Effector memory CD8-positive, alpha-beta T cell (primary cell): ENCODE measurements around the gene HLA-DQA1.
"Not testable (repeated sequence)": the region's sequence is repeated elsewhere in the genome, so short reads cannot be mapped to it uniquely, and the experiment has no call there.

Source experiments
- ATAC-seq: fragments of 150-1000 bp; cut with Tn5 transposase; replicated peaks from 2 replicates; pipeline ENCODE4 v1.10.0; 2021; ENCODE audit warnings: mild to moderate bottlenecking, moderate library complexity
- DNase-seq, 3 experiments: peaks; one replicate each; pipeline ENCODE4 v3.0.0; 2021
- H3K27ac Mint-ChIP-seq, 2 donors: one replicate each; pipeline ENCODE4 v1.8.0; 2022; ENCODE audit warnings: mild to moderate bottlenecking in 2 of 2, mixed read lengths in 2 of 2, moderate library complexity in 2 of 2
- H3K27me3 Mint-ChIP-seq, 2 donors: one replicate each; pipeline ENCODE4 v1.8.0; 2022; ENCODE audit warnings: mixed read lengths in 2 of 2
- H3K36me3 Mint-ChIP-seq: one replicate; pipeline ENCODE4 v1.8.0; 2022; ENCODE audit warnings: mild to moderate bottlenecking, moderate library complexity, mixed read lengths; ENCODE audit not compliant: insufficient read depth
- H3K4me1 Mint-ChIP-seq, 2 donors: one replicate each; pipeline ENCODE4 v1.8.0; 2022; ENCODE audit warnings: low read depth in 2 of 2, mixed read lengths in 2 of 2
- H3K4me3 Mint-ChIP-seq, 2 donors: one replicate each; pipeline ENCODE4 v1.8.0; 2022; ENCODE audit warnings: mild to moderate bottlenecking in 2 of 2, mixed read lengths in 2 of 2, moderate library complexity in 2 of 2
- H3K9me3 Mint-ChIP-seq, 2 donors: one replicate each; pipeline ENCODE4 v1.8.0; 2022; ENCODE audit warnings: mixed read lengths in 2 of 2

HLA-DQA1 gene

DNA sequence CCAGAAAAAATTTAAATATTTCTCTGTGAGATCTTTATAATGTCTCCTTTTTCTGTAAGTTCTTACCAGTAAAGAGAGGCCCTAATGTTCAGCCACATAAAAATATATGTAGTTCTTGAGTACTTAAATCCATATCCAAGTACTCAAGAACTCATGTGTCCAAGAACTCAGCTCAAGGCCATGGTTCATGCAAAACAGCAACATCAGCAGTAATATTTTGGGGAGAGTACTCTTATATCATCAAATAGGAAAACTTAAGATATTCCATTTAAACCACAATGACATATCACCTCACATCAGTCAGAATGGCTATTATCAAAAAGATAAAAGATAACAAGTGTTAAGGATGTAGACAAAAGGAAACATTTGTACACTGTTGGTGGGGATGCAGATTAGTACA is 32.7 kb downstream of the HLA-DQA1 start:
- no peak for ATAC-seq
- no peak for DNase-seq
- peaks cover 0 to 12% of the 10 kb centered on the region in 2 donors for H3K27me3 Mint-ChIP-seq
- peaks cover 24 to 35% of the 10 kb centered on the region in 2 donors for H3K4me1 Mint-ChIP-seq
- no peak overlapping the region for H3K4me3 Mint-ChIP-seq
- peaks cover 19% of the 10 kb centered on the region for H3K36me3 Mint-ChIP-seq
- peaks cover 0 to 3% of the 10 kb centered on the region in 2 donors for H3K9me3 Mint-ChIP-seq
- peak overlapping the region in 1 of 2 donors; percentile 30 for H3K27ac Mint-ChIP-seq

- DNase-seq, H3K27me3 Mint-ChIP-seq, ATAC-seq, H3K9me3 Mint-ChIP-seq, H3K4me3 Mint-ChIP-seq, H3K27ac Mint-ChIP-seq, H3K36me3 Mint-ChIP-seq: not testable (repeated sequence)
- peaks cover 5 to 20% of the 10 kb centered on the region in 2 donors for H3K4me1 Mint-ChIP-seq
Measured at GRCh38 chr6:32671908-32672307, 34.7 kb downstream of the HLA-DQA1 start.

DNA sequence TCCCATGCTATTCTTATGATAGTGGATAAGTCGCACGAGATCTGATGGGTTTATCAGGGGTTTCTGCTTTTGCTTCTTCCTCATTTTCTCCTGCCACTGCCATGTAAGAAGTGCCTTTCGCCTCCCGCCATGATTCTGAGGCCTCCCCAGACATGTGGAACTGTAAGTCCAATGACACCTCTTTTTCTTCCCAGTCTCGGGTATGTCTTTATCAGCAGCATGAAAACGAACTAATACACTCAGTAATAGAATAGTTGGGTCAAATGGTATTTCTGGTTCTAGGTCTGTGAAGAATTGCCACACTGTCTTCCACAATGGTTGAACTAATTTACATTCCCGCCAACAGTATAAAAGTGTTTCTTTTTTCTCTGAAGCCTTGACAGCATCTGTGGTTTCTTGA is 36.9 kb downstream of the HLA-DQA1 start:
- not testable (repeated sequence) for H3K4me3 Mint-ChIP-seq, H3K27ac Mint-ChIP-seq, H3K4me1 Mint-ChIP-seq, H3K36me3 Mint-ChIP-seq, DNase-seq, H3K27me3 Mint-ChIP-seq, ATAC-seq
- peaks cover 3 to 15% of the 10 kb centered on the region in 2 donors for H3K9me3 Mint-ChIP-seq

- ATAC-seq (no peak), DNase-seq (no peak)
- H3K27ac Mint-ChIP-seq: no peak overlapping the region
- H3K27me3 Mint-ChIP-seq: peaks cover 0 to 9% of the 10 kb centered on the region in 2 donors
- H3K36me3 Mint-ChIP-seq: no peaks in the 10 kb centered on the region
- H3K9me3 Mint-ChIP-seq: peaks cover 0 to 16% of the 10 kb centered on the region in 2 donors
- no peak overlapping the region for H3K4me3 Mint-ChIP-seq
- H3K4me1 Mint-ChIP-seq: peaks cover 3 to 5% of the 10 kb centered on the region in 2 donors
Measured at GRCh38 chr6:32679492-32679891, 42.3 kb downstream of the HLA-DQA1 start.

DNA sequence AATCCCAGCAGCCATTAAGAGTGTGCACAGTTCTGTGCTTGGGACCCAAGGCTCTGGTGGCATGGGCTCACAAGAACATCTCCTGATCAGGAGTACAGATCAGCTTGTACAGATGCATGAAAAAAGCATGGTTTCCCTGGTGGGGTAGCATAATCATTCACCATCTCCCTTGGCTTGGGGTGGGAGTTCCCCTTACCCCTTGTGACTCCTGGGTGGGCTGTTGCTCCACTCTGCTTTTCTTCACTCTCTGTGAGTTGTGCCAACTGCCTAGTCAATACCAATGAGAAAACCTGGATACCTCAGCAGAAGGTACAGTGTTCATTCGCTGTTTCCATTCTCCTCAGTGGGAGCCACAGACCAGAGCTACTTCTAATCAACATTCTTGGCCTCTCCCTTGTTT is 42.8 kb downstream of the HLA-DQA1 start:
- Mint-ChIP-seq H3K4me1 (peaks cover 5 to 9% of the 10 kb centered on the region in 2 donors), H3K4me3 (no peak overlapping the region), H3K27ac (no peak overlapping the region), H3K9me3 (peaks cover 0 to 16% of the 10 kb centered on the region in 2 donors), H3K27me3 (peaks cover 0 to 9% of the 10 kb centered on the region in 2 donors), H3K36me3 (no peaks in the 10 kb centered on the region)
- DNase-seq (no peak), ATAC-seq (peak; percentile 27)

GRCh38 chr6:32684246-32684645 is 47.0 kb downstream of the HLA-DQA1 start:
- no peak for ATAC-seq
- Mint-ChIP-seq H3K4me3 (no peak overlapping the region), H3K27me3 (no peaks in the 10 kb centered on the region), H3K9me3 (peaks cover 0 to under 1% of the 10 kb centered on the region in 2 donors), H3K27ac (peak overlapping the region in 1 of 2 donors; percentile 95), H3K36me3 (peaks cover 5% of the 10 kb centered on the region), H3K4me1 (peaks cover 12 to 23% of the 10 kb centered on the region in 2 donors)
- DNase-seq: no peak

DNA sequence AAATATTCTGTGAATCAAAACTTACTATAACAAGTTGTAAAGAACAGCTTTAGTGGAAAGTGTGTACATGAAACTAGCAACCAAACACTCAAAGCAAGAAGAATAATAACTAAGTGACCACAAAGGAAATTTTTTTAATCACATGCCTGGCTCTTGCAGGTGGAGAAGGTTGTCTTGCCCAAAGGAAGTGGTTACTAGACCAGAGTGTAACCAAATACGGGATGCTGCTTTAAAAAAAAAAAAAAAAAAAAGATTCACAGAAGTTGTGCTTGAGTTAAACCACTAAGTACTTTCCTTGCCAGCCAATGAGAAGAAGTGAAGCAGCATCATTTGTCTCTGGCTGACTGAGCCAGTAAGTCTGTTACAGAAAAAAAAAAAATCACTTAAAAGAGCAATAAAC is 48.4 kb downstream of the HLA-DQA1 start:
- DNase-seq (peak; percentile 35 to 47 (median 40)), ATAC-seq (peak; percentile 97)
- no peaks in the 10 kb centered on the region for H3K9me3 Mint-ChIP-seq
- H3K4me1 Mint-ChIP-seq: peaks cover 13 to 33% of the 10 kb centered on the region in 2 donors
- H3K36me3 Mint-ChIP-seq: peaks cover 5% of the 10 kb centered on the region
- peak overlapping the region; percentile 93 to 95 for H3K27ac Mint-ChIP-seq
- no peaks in the 10 kb centered on the region for H3K27me3 Mint-ChIP-seq
- H3K4me3 Mint-ChIP-seq: peak overlapping the region; percentile 66 to 67

- H3K36me3 Mint-ChIP-seq: peaks cover 5% of the 10 kb centered on the region
- ATAC-seq: no peak
- H3K27me3 Mint-ChIP-seq: peaks cover 17 to 26% of the 10 kb centered on the region in 2 donors
- H3K9me3 Mint-ChIP-seq: no peaks in the 10 kb centered on the region
- peak overlapping the region in 1 of 2 donors; percentile 76 for H3K27ac Mint-ChIP-seq
- peaks cover 10 to 31% of the 10 kb centered on the region in 2 donors for H3K4me1 Mint-ChIP-seq
- peak overlapping the region in 1 of 2 donors; percentile 21 for H3K4me3 Mint-ChIP-seq
- no peak for DNase-seq
Measured at GRCh38 chr6:32689531-32690501, 52.6 kb downstream of the HLA-DQA1 start.

DNA sequence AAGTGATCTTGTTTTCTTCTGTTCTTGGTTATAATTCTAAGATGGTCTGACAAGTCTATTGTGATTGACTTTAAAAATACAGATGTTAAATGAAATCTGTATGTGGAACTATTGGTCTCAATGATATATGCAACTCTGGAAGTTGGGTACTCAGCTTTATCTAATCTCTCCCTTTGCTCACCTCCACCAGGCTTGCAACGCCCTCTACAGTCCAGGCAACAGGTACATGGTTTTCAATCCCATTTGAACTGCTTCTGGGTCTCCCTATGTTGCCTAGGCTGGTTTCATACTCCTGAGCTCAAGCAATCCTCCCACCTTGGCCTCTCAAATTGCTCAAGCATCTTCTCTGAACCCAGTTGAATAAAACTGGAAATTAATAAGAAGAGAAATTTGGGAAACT is 54.8 kb downstream of the HLA-DQA1 start:
- Mint-ChIP-seq H3K27ac (no peak overlapping the region), H3K9me3 (no peaks in the 10 kb centered on the region), H3K4me1 (peaks cover 3 to 16% of the 10 kb centered on the region in 2 donors), H3K36me3 (no peaks in the 10 kb centered on the region), H3K4me3 (no peak overlapping the region), H3K27me3 (peaks cover 22 to 44% of the 10 kb centered on the region in 2 donors)
- ATAC-seq (peak; percentile 94), DNase-seq (peak; percentile 58 to 65 (median 62))
